K562 (cell line): ENCODE data around the gene OR51T1. TPM values are rescaled to one million over a fixed set of nuclear protein-coding genes. Genes with fewer than 3 reads are reported as not detected.
A peak's percentile ranks its signal among the peaks of the same experiment; 100 is the strongest.

Experiments
- ARID1B ChIP-seq: fragments of 450-650 bp; IDR thresholded peaks from 2 replicates; pipeline ENCODE4 v1.6.1; 2016; ENCODE audit warnings: antibody characterized with exemption, mild to moderate bottlenecking, inconsistent platforms
- ARID3A ChIP-seq: IDR thresholded peaks from 2 replicates; pipeline ENCODE4 v1.6.1; 2012; ENCODE audit warnings: low read depth, low read length, improper control_type of control experiment, borderline replicate concordance
- ARNT ChIP-seq, 2 experiments: fragments of 450-650 bp; IDR thresholded peaks; 2 replicates each; pipeline ENCODE4 v1.6.1; 2016; ENCODE audit warnings: mild to moderate bottlenecking in 1 of 2
- ATF3 ChIP-seq, 2 experiments: fragments of 450-650 bp in 1 of 2; sonication (generic) in 1 of 2; formaldehyde crosslinking in 1 of 2; IDR thresholded peaks in 1 of 2; conservative IDR thresholded peaks in 1 of 2; 2 replicates each; pipeline versions ENCODE4 v1.6.1 to v1.8.1; 2016 to 2023; ENCODE audit warnings: mild to moderate bottlenecking in 2 of 2, moderate library complexity in 2 of 2, inconsistent platforms in 1 of 2, missing genetic modification reagents in 1 of 2
- BCL6 ChIP-seq: fragments of 250-450 bp; sonication (Bioruptor Pico); IDR thresholded peaks from 2 replicates; pipeline ENCODE4 v1.4.0; 2020
- DPF2 ChIP-seq: fragments of 450-650 bp; IDR thresholded peaks from 2 replicates; pipeline ENCODE4 v1.6.1; 2016
- EP300 ChIP-seq: IDR thresholded peaks from 2 replicates; pipeline ENCODE4 v1.6.1; 2012; ENCODE audit warnings: low read length, improper control_type of control experiment
- FOSL1 ChIP-seq: fragments of 200-800 bp; sonication (Bioruptor generic); conservative IDR thresholded peaks from 2 replicates; pipeline ENCODE4 v1.6.1; 2016; ENCODE audit warnings: missing genetic modification characterization, missing compliant biosample characterization
- HMBOX1 ChIP-seq: sonication (generic); IDR thresholded peaks from 2 replicates; pipeline ENCODE4 v1.6.1; 2016
- JUND ChIP-seq, 2 experiments: IDR thresholded peaks; 2 replicates in 1 of 2; 3 replicates in 1 of 2; pipeline ENCODE4 v1.6.1; 2011; ENCODE audit warnings: borderline replicate concordance in 2 of 2, low read depth in 2 of 2, low read length in 2 of 2, improper control_type of control experiment in 1 of 2, missing biosample characterization in 1 of 2, missing genetic modification characterization in 1 of 2, missing genetic modification reagents in 1 of 2
- MAFG ChIP-seq: fragments of 450-650 bp; conservative IDR thresholded peaks from 2 replicates; pipeline ENCODE4 v1.6.1; 2016; ENCODE audit warnings: missing genetic modification characterization, missing compliant biosample characterization
- NELFE ChIP-seq: IDR thresholded peaks from 2 replicates; pipeline ENCODE4 v1.6.1; 2011; ENCODE audit warnings: mild to moderate bottlenecking; ENCODE audit not compliant: insufficient read depth, insufficient read length
- NR2F6 ChIP-seq: fragments of 450-650 bp; formaldehyde crosslinking; IDR thresholded peaks from 2 replicates; pipeline ENCODE4 v1.4.0; 2020; ENCODE audit warnings: mild to moderate bottlenecking
- PATZ1 ChIP-seq: fragments of 250-450 bp; sonication (Bioruptor Pico); IDR thresholded peaks from 2 replicates; pipeline ENCODE4 v1.5.0; 2020; ENCODE audit warnings: mild to moderate bottlenecking, borderline replicate concordance
- SP1 ChIP-seq: sonication (generic); formaldehyde crosslinking; IDR thresholded peaks from 2 replicates; pipeline ENCODE4 v1.8.1; 2022; ENCODE audit warnings: mild to moderate bottlenecking, missing genetic modification reagents
- TAF15 ChIP-seq: fragments of 200-400 bp; formaldehyde crosslinking; IDR thresholded peaks from 2 replicates; pipeline ENCODE4 v1.6.1; 2017; ENCODE audit warnings: mild to moderate bottlenecking, low read depth, low read length, moderate library complexity
- ZBTB33 ChIP-seq: sonication (generic); formaldehyde crosslinking; IDR thresholded peaks from 2 replicates; pipeline ENCODE4 v1.8.1; 2023; ENCODE audit warnings: mild to moderate bottlenecking, missing genetic modification reagents
- ZFPM2 ChIP-seq: fragments of 250-450 bp; sonication (Bioruptor Pico); IDR thresholded peaks from 2 replicates; pipeline ENCODE4 v1.5.1; 2022; ENCODE audit warnings: mild to moderate bottlenecking
- ZNF24 ChIP-seq: fragments of 450-650 bp; IDR thresholded peaks from 2 replicates; pipeline ENCODE4 v1.6.1; 2016
- ZNF3 ChIP-seq: fragments of 250-450 bp; sonication (Bioruptor Pico); IDR thresholded peaks from 2 replicates; pipeline ENCODE4 v1.5.0; 2021; ENCODE audit warnings: mild to moderate bottlenecking, moderate library complexity
- polyA plus RNA-seq, 8 experiments: library from polyadenylated mRNA; depleted of rRNA in 4 of 8; stranded (reverse) in 5 of 8; unstranded in 3 of 8; fragments of >200 nt; fragmentation: Nextera tagmentation in 2 of 8; fragmentation: Illumina TruSeq in 1 of 8; extraction: Ambion mirVana in 2 of 8; extraction: Trizol in 1 of 8; gene quantifications; 2 replicates each; pipeline versions ENCODE4 v1.2.1 to v1.2.3, GENCODE V29; 2011 to 2014; ENCODE audit warnings: inconsistent platforms in 1 of 8, missing spikeins in 1 of 8
- total RNA-seq, 7 experiments: library from RNA; depleted of rRNA in 6 of 7; stranded (reverse); fragments of >200 nt in 6 of 7; fragmentation: Illumina TruSeq in 2 of 7; extraction: Trizol in 2 of 7; gene quantifications; 2 replicates each; pipeline versions ENCODE4 v1.2.1 to v1.2.3, GENCODE V29; 2011 to 2021; ENCODE audit warnings: low replicate concordance in 1 of 7

The OR51T1 gene
- total and polyA plus RNA-seq, 9 of the 15 experiments (the other 6 are each of a cell fraction or from before 2014, with no cell fraction given), result not detected

GRCh38 chr11:4891996-4892640 is 10.4 kb downstream of the OR51T1 start (continued):
- TF ChIP-seq ATF3 (IDR thresholded peaks at IDR 0.05) (peak; percentile 63), ATF3 (CRISPR knock-in tag; conservative IDR thresholded peaks at IDR 0.05) (no peak), NR2F6 (no peak), DPF2 (peak; percentile 28; the same call in 1 of the 2 replicates), SP1 (CRISPR knock-in tag) (no peak), HMBOX1 (peak; percentile 71), TAF15 (no peak), NELFE (no peak), ZFPM2 (CRISPR knock-in tag) (no peak), ARNT (IDR thresholded peaks at IDR 0.05) (peak in 1 of 2 experiments; percentile 99; a peak in 2 of 4 replicates), JUND (IDR thresholded peaks at IDR 0.05; ENCODE audit: borderline replicate concordance, low read depth, low read length) (peak; percentile 65), JUND (tag; IDR thresholded peaks at IDR 0.05; ENCODE audit: borderline replicate concordance, low read depth, low read length) (peak; percentile 86; the same call in 1 of the 3 replicates), ARID3A (0 out of 2 replicates have a peak, but pooled peaks have one; percentile 20), ZBTB33 (no peak), BCL6 (CRISPR knock-in tag) (no peak), EP300 (0 out of 2 replicates have a peak, but pooled peaks have one; percentile 22), FOSL1 (tag) (peak; percentile 97), MAFG (tag) (0 out of 2 replicates have a peak, but pooled peaks have one; percentile 11), ZNF24 (peak; percentile 49; the same call in 1 of the 2 replicates), PATZ1 (no peak), ARID1B (peak; percentile 44; the same call in 1 of the 2 replicates), ZNF3 (CRISPR knock-in tag) (no peak)
